Keratinocyte (primary cell): ENCODE results near the gene MLIP. TPM values are rescaled to one million over a fixed set of nuclear protein-coding genes. Genes with fewer than 3 reads are reported as not detected.

Source experiments
- DNase-seq: peaks from one replicate; pipeline ENCODE4 v3.0.0-alpha.2; 2011; ENCODE audit warnings: low read depth, missing footprints, low spot score
- FAIRE-seq: peaks from 2 replicates; lab custom pipeline; 2011; peaks lifted over from hg19 to GRCh38; lab: Jason Lieb, UNC
- H2AFZ ChIP-seq: 2 replicates; pipeline ENCODE4 v1.6.0; 2012; ENCODE audit warnings: low read length, control low read depth, inconsistent platforms; ENCODE audit not compliant: control insufficient read depth
- H3K27ac ChIP-seq: 2 replicates; pipeline ENCODE4 v1.5.1; 2011; ENCODE audit warnings: low read length; ENCODE audit not compliant: control insufficient read depth, insufficient read depth
- H3K27me3 ChIP-seq: 3 replicates; pipeline ENCODE4 v1.6.0; 2011; ENCODE audit warnings: low read length; ENCODE audit not compliant: control insufficient read depth, insufficient read depth; ENCODE audit errors: extremely low read depth
- H3K36me3 ChIP-seq, 2 experiments: 2 replicates in 1 of 2; 3 replicates in 1 of 2; pipeline ENCODE4 v1.5.1; 2011; ENCODE audit warnings: low read length in 2 of 2, mild to moderate bottlenecking in 1 of 2; ENCODE audit not compliant: control insufficient read depth in 2 of 2, insufficient read depth in 2 of 2; ENCODE audit errors: extremely low read depth in 1 of 2
- H3K4me1 ChIP-seq: 3 replicates; pipeline ENCODE4 v1.5.1; 2011; ENCODE audit warnings: low read length; ENCODE audit not compliant: control insufficient read depth, insufficient read depth; ENCODE audit errors: extremely low read depth
- H3K4me2 ChIP-seq: 3 replicates; pipeline ENCODE4 v1.6.0; 2011; ENCODE audit warnings: low read depth, low read length; ENCODE audit not compliant: control insufficient read depth, insufficient read depth; ENCODE audit errors: extremely low read depth
- H3K4me3 ChIP-seq, 3 experiments: fragments of 200-600 bp in 1 of 3; sonication (generic) in 1 of 3; 2 replicates in 2 of 3; 3 replicates in 1 of 3; pipeline ENCODE4 v1.5.1; 2011 to 2016; ENCODE audit warnings: low read length in 3 of 3, mild to moderate bottlenecking in 3 of 3, control low read depth in 2 of 3, inconsistent platforms in 1 of 3, low read depth in 1 of 3, mixed read lengths in 1 of 3, mixed run types in 1 of 3, moderate library complexity in 1 of 3; ENCODE audit not compliant: control insufficient read depth in 2 of 3, insufficient read depth in 2 of 3; ENCODE audit errors: extremely low read depth in 1 of 3
- H3K79me2 ChIP-seq: 2 replicates; pipeline ENCODE4 v1.6.0; 2012; ENCODE audit warnings: low read length; ENCODE audit not compliant: control insufficient read depth, insufficient read depth
- H3K9ac ChIP-seq: 3 replicates; pipeline ENCODE4 v1.6.0; 2011; ENCODE audit warnings: low read length; ENCODE audit not compliant: control insufficient read depth, insufficient read depth; ENCODE audit errors: extremely low read depth
- H3K9me1 ChIP-seq: 3 replicates; pipeline ENCODE4 v1.6.0; 2011; ENCODE audit warnings: low read length; ENCODE audit not compliant: control insufficient read depth, insufficient read depth; ENCODE audit errors: extremely low read depth
- H3K9me3 ChIP-seq: 2 replicates; pipeline ENCODE4 v1.5.1; 2012; ENCODE audit warnings: low read depth, low read length; ENCODE audit not compliant: control insufficient read depth
- H4K20me1 ChIP-seq: 3 replicates; pipeline ENCODE4 v1.6.0; 2011; ENCODE audit warnings: low read length; ENCODE audit not compliant: control insufficient read depth, insufficient read depth; ENCODE audit errors: extremely low read depth
- CTCF ChIP-seq, 3 experiments: IDR thresholded peaks in 1 of 3; conservative IDR thresholded peaks in 1 of 3; optimal IDR thresholded peaks in 1 of 3; 2 replicates in 2 of 3; 3 replicates in 1 of 3; pipeline versions ENCODE3 to v1.5.1; 2011; ENCODE audit warnings: low read length in 3 of 3, mild to moderate bottlenecking in 3 of 3, moderate library complexity in 2 of 3, control low read depth in 1 of 3, inconsistent platforms in 1 of 3; ENCODE audit not compliant: insufficient read depth in 2 of 3; ENCODE audit errors: extremely low read depth in 1 of 3
- EZH2 ChIP-seq: IDR thresholded peaks from one replicate; pipeline ENCODE4 v1.6.1; 2012; ENCODE audit warnings: inconsistent platforms, mild to moderate bottlenecking, low read length, moderate library complexity
- dilution Hi-C: fragments of 300-500 bp; cut with MboI; formaldehyde crosslinking; loops from one replicate; pipeline ENCODE4 v1.7.0; 2020; ENCODE audit warnings: low sequenced_read_pairs; ENCODE audit not compliant: extremely low pct_ligation_motif_present
- polyA plus RNA-seq, 5 experiments: library from polyadenylated mRNA; depleted of rRNA in 3 of 5; stranded (reverse) in 3 of 5; stranded (forward) in 1 of 5; unstranded in 1 of 5; fragments of >200 nt; gene quantifications; 1 replicate in 1 of 5; 2 replicates in 3 of 5; 3 replicates in 1 of 5; pipeline versions ENCODE4 v1.2.1 to v1.2.3, GENCODE V29; 2011 to 2012; ENCODE audit warnings: missing spikeins in 2 of 5, low read depth in 1 of 5, low replicate concordance in 1 of 5

Gene MLIP
- polyA plus RNA-seq, 1 donor (not counting 4 experiments of a cell fraction or from before 2014, with no cell fraction given), result 0.87 TPM

GRCh38 chr6:54130179-54130578 lies 18.9 kb downstream of the MLIP start:
- DNase-seq (no peak), FAIRE-seq (no peak)
- Histone ChIP-seq H2AFZ (no peak overlapping the region), H3K27me3 (no peaks in the 10 kb centered on the region), H4K20me1 (no peaks in the 10 kb centered on the region), H3K27ac (no peak overlapping the region), H3K9me1 (no peaks in the 10 kb centered on the region), H3K9ac (no peak overlapping the region), H3K4me3 (no peak overlapping the region), H3K79me2 (no peaks in the 10 kb centered on the region), H3K9me3 (no peaks in the 10 kb centered on the region), H3K4me1 (peaks cover 4% of the 10 kb centered on the region), H3K36me3 (no peaks in the 10 kb centered on the region), H3K4me2 (no peak overlapping the region)
- dilution Hi-C loops, result no loop called here
- TF ChIP-seq CTCF (optimal IDR thresholded peaks at IDR 0.05 in 1 of 3, IDR thresholded peaks at IDR 0.05 in 1 of 3, conservative IDR thresholded peaks at IDR 0.05 in 1 of 3; ENCODE audit: extremely low read depth in 1 of 3, insufficient read depth in 2 of 3, low read length in 3 of 3), result no peak
- no peak for TF ChIP-seq EZH2

- H3K9me1 ChIP-seq, result no peaks in the 10 kb centered on the region
- no peak overlapping the region for H2AFZ ChIP-seq
- H3K4me1 ChIP-seq, result peaks cover 4% of the 10 kb centered on the region
- H3K9ac ChIP-seq, result no peak overlapping the region
- H3K4me2 ChIP-seq, result no peak overlapping the region
- no peak overlapping the region for H3K4me3 ChIP-seq
- H3K36me3 ChIP-seq, result no peaks in the 10 kb centered on the region
- H3K27me3 ChIP-seq, result no peaks in the 10 kb centered on the region
- no peak overlapping the region for H3K27ac ChIP-seq
- DNase-seq, result no peak
- TF ChIP-seq CTCF (optimal IDR thresholded peaks at IDR 0.05 in 1 of 3, IDR thresholded peaks at IDR 0.05 in 1 of 3, conservative IDR thresholded peaks at IDR 0.05 in 1 of 3; ENCODE audit: extremely low read depth in 1 of 3, insufficient read depth in 2 of 3, low read length in 3 of 3), result no peak
- TF ChIP-seq EZH2, result no peak
- no peak for FAIRE-seq
- H3K9me3 ChIP-seq, result no peaks in the 10 kb centered on the region
- no peaks in the 10 kb centered on the region for H3K79me2 ChIP-seq
- dilution Hi-C loops, result no loop called here
- no peaks in the 10 kb centered on the region for H4K20me1 ChIP-seq
These were observed 21.3 kb downstream of the MLIP start for GRCh38 chr6:54132587-54132986.
